ENCODE measurements around the gene TERF2IP.

TERF2IP gene

DNA sequence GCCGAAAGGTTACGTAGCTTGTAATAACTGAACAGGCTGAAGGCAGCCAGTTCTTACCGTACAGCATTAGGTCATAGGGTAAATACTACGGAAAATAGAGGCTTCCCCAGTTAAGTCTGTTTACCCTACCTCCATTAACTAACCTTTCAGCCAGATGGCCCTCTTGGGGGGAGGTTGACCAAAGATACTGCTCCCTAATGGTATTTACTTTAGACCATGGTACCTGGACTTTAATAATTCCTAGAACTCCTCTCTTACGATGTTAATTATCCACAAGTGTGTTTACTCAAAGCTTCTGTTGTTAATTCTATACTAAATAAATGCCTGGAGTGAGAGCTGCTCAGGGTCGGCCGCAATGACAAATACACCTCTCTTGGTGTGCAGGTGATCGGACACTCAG is 14.7 kb upstream of the TERF2IP start:
- TF ChIP-seq CTCF (IDR thresholded peaks at IDR 0.05; ENCODE audit: low read depth, low read length, poor library complexity, severe bottlenecking) (no peak), EZH2phosphoT487 (IDR thresholded peaks at IDR 0.05; ENCODE audit: borderline replicate concordance, low read length) (no peak)
- H3F3A ChIP-seq (ENCODE audit: control insufficient read depth, insufficient read depth) = 0 out of 2 replicates have a peak, but pooled peaks cover 2% of the 10 kb centered on the region
- H3K36me3 ChIP-seq (ENCODE audit: control insufficient read depth, low read length) = peaks cover 93% of the 10 kb centered on the region
- no peak overlapping the region for H3K27ac ChIP-seq (ENCODE audit: low read depth, low read length)
- H4K20me1 ChIP-seq (ENCODE audit: control insufficient read depth, insufficient read depth, low read depth, low read length) = no peaks in the 10 kb centered on the region
- H3K9me3 ChIP-seq (ENCODE audit: control insufficient read depth, insufficient read depth, low read length) = no peaks in the 10 kb centered on the region
- no peaks in the 10 kb centered on the region for H3K27me3 ChIP-seq (ENCODE audit: control insufficient read depth, low read length)
- no peaks in the 10 kb centered on the region for H3K4me1 ChIP-seq (ENCODE audit: control insufficient read depth, low read length)
- no peaks in the 10 kb centered on the region for H3K9me2 ChIP-seq (replicated peaks; ENCODE audit: control insufficient read depth, low read length)
- H3K4me2 ChIP-seq (ENCODE audit: low read length) = no peak overlapping the region
- peaks cover 6% of the 10 kb centered on the region for H3K79me2 ChIP-seq (ENCODE audit: control insufficient read depth, low read length)
- no peak overlapping the region for H3K4me3 ChIP-seq (ENCODE audit: low read length)

GRCh38 chr16:75635036-75635435 is 12.5 kb upstream of the TERF2IP start:
- H3K9me3 ChIP-seq (ENCODE audit: control insufficient read depth, insufficient read depth, low read length) = no peaks in the 10 kb centered on the region
- no peaks in the 10 kb centered on the region for H3K4me1 ChIP-seq (ENCODE audit: control insufficient read depth, low read length)
- H4K20me1 ChIP-seq (ENCODE audit: control insufficient read depth, insufficient read depth, low read depth, low read length) = no peaks in the 10 kb centered on the region
- no peak overlapping the region for H3K27ac ChIP-seq (ENCODE audit: low read depth, low read length)
- peaks cover 15% of the 10 kb centered on the region for H3K79me2 ChIP-seq (ENCODE audit: control insufficient read depth, low read length)
- no peaks in the 10 kb centered on the region for H3K9me2 ChIP-seq (replicated peaks; ENCODE audit: control insufficient read depth, low read length)
- no peaks in the 10 kb centered on the region for H3K27me3 ChIP-seq (ENCODE audit: control insufficient read depth, low read length)
- no peaks in the 10 kb centered on the region for H3F3A ChIP-seq (ENCODE audit: control insufficient read depth, insufficient read depth)
- no peak overlapping the region for H3K4me3 ChIP-seq (ENCODE audit: low read length)
- H3K4me2 ChIP-seq (ENCODE audit: low read length) = no peak overlapping the region
- H3K36me3 ChIP-seq (ENCODE audit: control insufficient read depth, low read length) = peaks cover 87% of the 10 kb centered on the region
- TF ChIP-seq EZH2phosphoT487 (IDR thresholded peaks at IDR 0.05; ENCODE audit: borderline replicate concordance, low read length) (no peak), CTCF (IDR thresholded peaks at IDR 0.05; ENCODE audit: low read depth, low read length, poor library complexity, severe bottlenecking) (no peak)

- no peaks in the 10 kb centered on the region for H3K9me2 ChIP-seq (replicated peaks; ENCODE audit: control insufficient read depth, low read length)
- no peak overlapping the region for H3K4me2 ChIP-seq (ENCODE audit: low read length)
- H3K27me3 ChIP-seq (ENCODE audit: control insufficient read depth, low read length) = no peaks in the 10 kb centered on the region
- peaks cover 19% of the 10 kb centered on the region for H3K4me1 ChIP-seq (ENCODE audit: control insufficient read depth, low read length)
- peaks cover 62% of the 10 kb centered on the region for H3K79me2 ChIP-seq (ENCODE audit: control insufficient read depth, low read length)
- no peak for TF ChIP-seq CTCF (IDR thresholded peaks at IDR 0.05; ENCODE audit: low read depth, low read length, poor library complexity, severe bottlenecking)
- no peak for TF ChIP-seq EZH2phosphoT487 (IDR thresholded peaks at IDR 0.05; ENCODE audit: borderline replicate concordance, low read length)
- H3K36me3 ChIP-seq (ENCODE audit: control insufficient read depth, low read length) = peaks cover 88% of the 10 kb centered on the region
- peaks cover 15% of the 10 kb centered on the region for H4K20me1 ChIP-seq (ENCODE audit: control insufficient read depth, insufficient read depth, low read depth, low read length)
- H3K9me3 ChIP-seq (ENCODE audit: control insufficient read depth, insufficient read depth, low read length) = no peaks in the 10 kb centered on the region
- no peaks in the 10 kb centered on the region for H3F3A ChIP-seq (ENCODE audit: control insufficient read depth, insufficient read depth)
- no peak overlapping the region for H3K4me3 ChIP-seq (ENCODE audit: low read length)
- H3K27ac ChIP-seq (ENCODE audit: low read depth, low read length) = no peak overlapping the region
Measured at GRCh38 chr16:75640598-75640997, 7.0 kb upstream of the TERF2IP start.

Data from DOHH2 (cell line).